Lower lobe of right lung (tissue), 2 donors: Measurements from ENCODE around the gene MUTYH. TPM values are rescaled to one million over a fixed set of nuclear protein-coding genes. Genes with fewer than 3 reads are reported as not detected.

Experiments used
- ATAC-seq, 2 donors: fragments of 200-7000 bp; cut with Tn5 transposase; one replicate each; pipeline ENCODE4 v1.9.1; 2020 to 2022; ENCODE audit warnings: mild to moderate bottlenecking in 2 of 2, moderate library complexity in 2 of 2
- DNase-seq: peaks from one replicate; pipeline ENCODE4 v3.0.0-alpha.2; 2020
- H3K27ac ChIP-seq: fragments of 200-600 bp; one replicate; pipeline ENCODE4 v1.8.0; 2022
- H3K27me3 ChIP-seq: fragments of 200-600 bp; one replicate; pipeline ENCODE4 v1.8.0; 2022; ENCODE audit warnings: low read depth
- H3K36me3 ChIP-seq: fragments of 200-600 bp; one replicate; pipeline ENCODE4 v1.8.0; 2022; ENCODE audit warnings: mild to moderate bottlenecking
- H3K4me1 ChIP-seq: fragments of 200-600 bp; one replicate; pipeline ENCODE4 v1.8.0; 2022
- H3K4me3 ChIP-seq: fragments of 200-600 bp; one replicate; pipeline ENCODE4 v1.8.0; 2022; ENCODE audit warnings: mild to moderate bottlenecking
- H3K9me3 ChIP-seq: fragments of 200-600 bp; one replicate; pipeline ENCODE4 v1.8.0; 2022
- CTCF ChIP-seq: fragments of 200-600 bp; IDR thresholded peaks from one replicate; pipeline ENCODE4 v1.8.0; 2022; ENCODE audit warnings: antibody characterized with exemption, mild to moderate bottlenecking
- intact Hi-C: fragments of 100-400 bp; cut with DNase I; formaldehyde crosslinking; loops from one replicate; pipeline ENCODE4 v1.11.0; 2022
- total RNA-seq: library from RNA; stranded (reverse); fragmentation: NEBNext Ultra II Directional; extraction: Animal tissue kit (Norgen Biotek cat#: 25700); gene quantifications from one replicate; pipeline ENCODE4 v1.2.1, GENCODE V29; 2021
- donor health status: DM: no; HTN: yes; CAD: no; lungs with severe emphysema.

The MUTYH gene
- total RNA-seq, 1 donor from 2014 or later: 23.7 TPM

DNA sequence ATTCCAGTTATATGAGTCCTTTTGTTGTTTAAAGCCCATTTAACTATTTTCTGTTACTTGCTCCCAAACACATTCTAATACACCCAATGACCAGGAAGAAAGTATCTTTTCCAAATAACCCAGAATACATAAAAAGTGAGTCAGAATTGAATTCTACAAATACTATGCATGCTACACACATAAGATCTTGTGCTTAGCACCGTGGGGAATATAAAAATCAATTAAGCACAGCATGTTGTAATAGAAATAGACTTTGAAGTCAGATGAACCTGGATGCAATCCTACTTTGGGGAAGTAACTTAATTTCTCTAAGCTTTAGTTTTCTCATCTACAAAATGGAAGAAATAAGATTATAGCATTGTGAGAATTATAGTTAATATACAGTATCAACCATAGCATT lies 40.5 kb upstream of the MUTYH start:
- Histone ChIP-seq H3K9me3 (no peaks in the 10 kb centered on the region), H3K4me3 (no peak overlapping the region), H3K27me3 (no peaks in the 10 kb centered on the region), H3K4me1 (peaks cover under 1% of the 10 kb centered on the region), H3K36me3 (no peaks in the 10 kb centered on the region), H3K27ac (no peak overlapping the region)
- intact Hi-C loops: no loop called here
- no peak for DNase-seq
- TF ChIP-seq CTCF: no peak
- no peak for ATAC-seq

GRCh38 chr1:45380125-45380524 lies 39.9 kb upstream of the MUTYH start:
- Histone ChIP-seq H3K36me3 (no peaks in the 10 kb centered on the region), H3K27me3 (no peaks in the 10 kb centered on the region), H3K9me3 (no peaks in the 10 kb centered on the region), H3K4me3 (no peak overlapping the region), H3K4me1 (peaks cover 7% of the 10 kb centered on the region), H3K27ac (no peak overlapping the region)
- TF ChIP-seq CTCF: no peak
- ATAC-seq: no peak
- DNase-seq: no peak
- intact Hi-C loops: no loop called here

DNA sequence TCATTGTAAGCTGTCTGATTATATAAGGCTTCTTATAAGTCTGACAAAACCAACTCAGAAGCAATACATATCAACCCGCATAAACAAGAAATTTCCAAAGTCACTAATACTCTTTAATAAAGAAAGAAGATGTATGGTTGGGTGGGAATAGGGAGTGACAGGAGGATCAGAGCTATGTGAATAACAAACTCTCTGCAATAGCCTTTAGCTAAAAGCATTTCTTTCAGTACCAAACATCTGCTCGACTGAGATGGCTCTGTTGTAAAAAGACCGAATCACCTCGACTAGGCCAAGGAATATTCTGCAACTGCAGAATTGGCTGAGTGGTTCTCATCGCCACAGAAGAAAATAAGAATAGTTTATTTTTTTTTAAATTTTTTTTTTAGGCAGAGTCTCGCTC lies 39.3 kb upstream of the MUTYH start:
- intact Hi-C loops: no loop called here
- no peak overlapping the region for H3K27ac ChIP-seq

DNA sequence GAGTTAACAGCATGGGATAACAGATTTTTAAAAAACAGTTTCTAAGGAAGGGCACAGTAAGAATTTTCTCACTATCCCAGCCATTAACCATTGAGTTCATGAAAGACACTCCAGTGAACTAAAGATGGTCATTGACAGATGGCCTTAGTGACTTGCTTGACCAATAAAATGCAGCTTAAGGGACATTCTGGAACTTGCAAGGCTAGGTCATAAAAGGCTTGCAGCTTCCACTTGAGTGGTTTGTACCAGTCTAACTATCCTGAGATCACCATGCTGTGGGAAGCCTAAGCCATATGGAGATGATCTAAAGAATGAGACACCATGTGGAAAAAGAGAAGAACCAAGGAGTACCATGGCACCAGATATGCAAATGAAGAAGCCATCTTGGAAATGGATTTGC lies 37.9 kb upstream of the MUTYH start:
- H3K27ac ChIP-seq: no peak overlapping the region
- no peak overlapping the region for H3K4me3 ChIP-seq
- ATAC-seq (no peak), DNase-seq (no peak)
- no peaks in the 10 kb centered on the region for H3K36me3 ChIP-seq
- intact Hi-C loops: no loop called here
- TF ChIP-seq CTCF: no peak
- H3K27me3 ChIP-seq: no peaks in the 10 kb centered on the region
- peaks cover 7% of the 10 kb centered on the region for H3K4me1 ChIP-seq
- H3K9me3 ChIP-seq: no peaks in the 10 kb centered on the region

More for the DNA sequence above, 39.3 kb upstream of the MUTYH start:
- H3K27me3 ChIP-seq: no peaks in the 10 kb centered on the region
- ATAC-seq: no peak
- no peak for DNase-seq
- H3K9me3 ChIP-seq: no peaks in the 10 kb centered on the region
- TF ChIP-seq CTCF: no peak
- H3K4me1 ChIP-seq: peaks cover 7% of the 10 kb centered on the region
- no peak overlapping the region for H3K4me3 ChIP-seq
- no peaks in the 10 kb centered on the region for H3K36me3 ChIP-seq

DNA sequence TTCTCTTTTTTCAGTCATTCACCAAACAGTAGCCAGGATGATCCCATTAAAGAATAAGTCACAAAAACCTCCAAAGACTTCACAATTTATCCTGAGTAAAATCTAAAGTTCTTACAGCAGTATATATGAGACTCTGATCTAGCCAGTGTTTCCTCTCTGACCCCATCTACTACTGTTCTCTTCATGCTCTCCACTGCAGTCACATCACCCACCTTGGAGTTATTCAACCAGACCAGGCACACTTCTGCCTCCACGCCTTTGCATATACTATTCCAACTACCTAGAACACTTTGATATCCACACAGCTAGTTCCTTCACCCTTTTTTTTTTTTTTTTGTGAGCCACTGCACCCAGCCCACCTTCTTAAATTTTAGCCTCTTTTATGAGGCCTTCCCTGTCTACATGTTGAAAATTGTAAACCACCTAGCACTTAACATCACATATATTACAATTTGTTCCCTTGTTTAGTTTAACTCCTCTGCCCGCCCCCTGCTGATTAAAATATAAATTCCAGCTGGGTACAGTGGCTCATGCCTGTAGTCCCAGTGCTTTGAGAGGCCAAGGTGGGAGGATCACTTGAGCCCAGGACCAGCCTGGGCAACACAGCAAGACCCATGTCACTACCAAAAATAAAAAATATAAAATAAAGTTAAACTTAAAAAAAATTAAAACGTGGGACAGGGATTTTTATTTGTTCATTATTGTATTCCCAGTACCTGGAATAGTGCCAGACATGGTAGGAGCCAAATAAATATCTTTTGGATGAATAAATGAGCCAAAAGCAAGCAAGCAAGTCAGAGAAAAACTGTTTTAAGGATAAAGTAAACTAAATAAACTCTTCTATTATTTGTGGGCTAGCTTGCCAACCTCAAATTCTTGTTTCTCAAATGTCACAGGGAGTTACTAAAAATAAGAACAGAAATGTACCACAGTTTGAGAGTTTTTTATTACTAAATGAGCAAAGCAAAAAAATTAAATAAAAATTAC lies 35.2 kb upstream of the MUTYH start:
- Histone ChIP-seq H3K9me3 (no peaks in the 10 kb centered on the region), H3K36me3 (no peaks in the 10 kb centered on the region), H3K4me3 (no peak overlapping the region), H3K27ac (no peak overlapping the region), H3K4me1 (peaks cover 7% of the 10 kb centered on the region), H3K27me3 (no peaks in the 10 kb centered on the region)
- ATAC-seq (no peak), DNase-seq (no peak)
- TF ChIP-seq CTCF: no peak
- intact Hi-C loops: no loop called here
